ENCODE measurements around the gene JMJD8. TPM values are rescaled to one million over a fixed set of nuclear protein-coding genes. Genes with fewer than 3 reads are reported as not detected.

JMJD8 gene
- total and polyA plus RNA-seq, 9 of the 15 experiments (the other 6 are each of a cell fraction or from before 2014, with no cell fraction given) = 1.2 to 50.6 (median 29.3) TPM

GRCh38 chr16:698911-699671 lies 15.0 kb upstream of the JMJD8 start (continued):
- TF ChIP-seq PYGO2 (tag; IDR thresholded peaks at IDR 0.05) (no peak), ZNF551 (CRISPR knock-in tag; IDR thresholded peaks at IDR 0.05) (no peak), HMGXB4 (CRISPR knock-in tag; IDR thresholded peaks at IDR 0.05) (no peak)
- TF ChIP-seq, protein P1, sequence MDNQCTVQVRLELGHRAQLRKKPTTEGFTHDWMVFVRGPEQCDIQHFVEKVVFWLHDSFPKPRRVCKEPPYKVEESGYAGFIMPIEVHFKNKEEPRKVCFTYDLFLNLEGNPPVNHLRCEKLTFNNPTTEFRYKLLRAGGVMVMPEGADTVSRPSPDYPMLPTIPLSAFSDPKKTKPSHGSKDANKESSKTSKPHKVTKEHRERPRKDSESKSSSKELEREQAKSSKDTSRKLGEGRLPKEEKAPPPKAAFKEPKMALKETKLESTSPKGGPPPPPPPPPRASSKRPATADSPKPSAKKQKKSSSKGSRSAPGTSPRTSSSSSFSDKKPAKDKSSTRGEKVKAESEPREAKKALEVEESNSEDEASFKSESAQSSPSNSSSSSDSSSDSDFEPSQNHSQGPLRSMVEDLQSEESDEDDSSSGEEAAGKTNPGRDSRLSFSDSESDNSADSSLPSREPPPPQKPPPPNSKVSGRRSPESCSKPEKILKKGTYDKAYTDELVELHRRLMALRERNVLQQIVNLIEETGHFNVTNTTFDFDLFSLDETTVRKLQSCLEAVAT (IDR thresholded peaks at IDR 0.05) = no peak

Data from K562 (cell line).